Lung (tissue), 12 donors: ENCODE data around the gene PDE9A. TPM values are rescaled to one million over a fixed set of nuclear protein-coding genes. Genes with fewer than 3 reads are reported as not detected.

ENCODE experiments used
- ATAC-seq: fragments of 200-7000 bp; cut with Tn5 transposase; one replicate; pipeline ENCODE4 v1.9.1; 2020; ENCODE audit warnings: moderate number of reproducible peaks; ENCODE audit not compliant: insufficient read depth, low FRiP score
- DNase-seq, 3 donors: peaks; one replicate each; pipeline ENCODE4 v3.0.0-alpha.2; 2013 to 2017
- H3K27ac ChIP-seq, 2 donors: one replicate each; pipeline ENCODE4 v1.5.1; 2013; ENCODE audit warnings: mild to moderate bottlenecking in 2 of 2, moderate library complexity in 2 of 2, control low read depth in 1 of 2, inconsistent platforms in 1 of 2, low read depth in 1 of 2, low read length in 1 of 2
- H3K27me3 ChIP-seq, 3 donors: one replicate each; pipeline ENCODE4 v1.5.1; 2013; ENCODE audit warnings: low read length in 2 of 3; ENCODE audit not compliant: control insufficient read depth in 3 of 3, insufficient read depth in 3 of 3
- H3K36me3 ChIP-seq, 4 donors: one replicate each; pipeline ENCODE4 v1.5.1; 2013; ENCODE audit warnings: low read length in 4 of 4, mild to moderate bottlenecking in 1 of 4, moderate library complexity in 1 of 4; ENCODE audit not compliant: control insufficient read depth in 4 of 4, insufficient read depth in 4 of 4
- H3K4me1 ChIP-seq, 5 donors: one replicate each; pipeline ENCODE4 v1.5.1; 2013; ENCODE audit warnings: low read length in 5 of 5, mild to moderate bottlenecking in 2 of 5, moderate library complexity in 1 of 5; ENCODE audit not compliant: control insufficient read depth in 5 of 5, insufficient read depth in 5 of 5
- H3K4me3 ChIP-seq: one replicate; pipeline ENCODE4 v1.5.1; 2013; ENCODE audit warnings: mild to moderate bottlenecking, control low read depth, moderate library complexity
- H3K9ac ChIP-seq, 2 donors: one replicate each; pipeline ENCODE4 v1.5.1; 2013; ENCODE audit warnings: low read length in 2 of 2, control low read depth in 1 of 2; ENCODE audit not compliant: insufficient read depth in 1 of 2
- H3K9me3 ChIP-seq, 4 donors: one replicate each; pipeline ENCODE4 v1.5.1; 2013; ENCODE audit warnings: low read length in 3 of 4, mild to moderate bottlenecking in 1 of 4, moderate library complexity in 1 of 4; ENCODE audit not compliant: control insufficient read depth in 4 of 4, insufficient read depth in 3 of 4
- WGBS, 2 donors: extraction: QIAGEN DNeasy Blood & Tissue Kit; methylation state at CpG; one replicate each; pipeline ENCODE4 v1.1.7; 2013; 5-methylcytosine and 5-hydroxymethylcytosine counted together
- polyA plus RNA-seq, 2 donors: library from polyadenylated mRNA; stranded (reverse); fragments of 200-250 nt; gene quantifications; one replicate each; pipeline ENCODE4 v1.2.1, GENCODE V29; 2013
- total RNA-seq, 2 donors: library from RNA; depleted of rRNA in 1 of 2; stranded (reverse); fragments of >200 nt in 1 of 2; gene quantifications; one replicate each; pipeline ENCODE4 v1.2.1, GENCODE V29; 2014 to 2021
- TF ChIP-seq, protein P1 (sequence below): IDR thresholded peaks from 2 replicates; pipeline ENCODE4 v1.5.1; 2012; ENCODE audit warnings: mild to moderate bottlenecking; ENCODE audit errors: control extremely low read depth, extremely low read depth
- donor health status: control.
- donor health status: control.
- donor health status: Bipolar disorder and iron deficiency.
- donor health status: healthy.
- donor health status: DM: yes; HTN: yes; CAD: no.

The PDE9A gene
- total and polyA plus RNA-seq, 4 donors = 5.3 to 17.0 (median 6.9) TPM

DNA sequence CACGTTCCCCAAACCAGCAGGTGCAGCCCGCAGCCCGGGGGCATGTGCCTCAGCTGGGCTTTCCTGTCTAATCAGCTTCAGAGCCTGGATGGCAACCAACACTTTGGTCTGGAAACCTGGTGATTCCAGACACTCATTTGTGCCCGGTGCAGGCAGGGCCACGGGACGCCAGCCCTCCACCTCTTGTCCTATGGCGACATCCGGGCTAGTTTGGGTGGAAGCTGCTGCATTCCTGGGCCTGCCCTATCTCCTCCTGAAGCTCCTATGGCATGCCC, 114.1 kb downstream of the PDE9A start:
- Histone ChIP-seq H3K4me3 (no peak overlapping the region), H3K4me1 (no peaks in the 10 kb centered on the region), H3K9me3 (no peaks in the 10 kb centered on the region), H3K27me3 (no peaks in the 10 kb centered on the region), H3K9ac (no peak overlapping the region), H3K27ac (no peak overlapping the region), H3K36me3 (peaks cover 0 to 31% (median 21%) of the 10 kb centered on the region in 4 donors)
- TF ChIP-seq, protein P1, sequence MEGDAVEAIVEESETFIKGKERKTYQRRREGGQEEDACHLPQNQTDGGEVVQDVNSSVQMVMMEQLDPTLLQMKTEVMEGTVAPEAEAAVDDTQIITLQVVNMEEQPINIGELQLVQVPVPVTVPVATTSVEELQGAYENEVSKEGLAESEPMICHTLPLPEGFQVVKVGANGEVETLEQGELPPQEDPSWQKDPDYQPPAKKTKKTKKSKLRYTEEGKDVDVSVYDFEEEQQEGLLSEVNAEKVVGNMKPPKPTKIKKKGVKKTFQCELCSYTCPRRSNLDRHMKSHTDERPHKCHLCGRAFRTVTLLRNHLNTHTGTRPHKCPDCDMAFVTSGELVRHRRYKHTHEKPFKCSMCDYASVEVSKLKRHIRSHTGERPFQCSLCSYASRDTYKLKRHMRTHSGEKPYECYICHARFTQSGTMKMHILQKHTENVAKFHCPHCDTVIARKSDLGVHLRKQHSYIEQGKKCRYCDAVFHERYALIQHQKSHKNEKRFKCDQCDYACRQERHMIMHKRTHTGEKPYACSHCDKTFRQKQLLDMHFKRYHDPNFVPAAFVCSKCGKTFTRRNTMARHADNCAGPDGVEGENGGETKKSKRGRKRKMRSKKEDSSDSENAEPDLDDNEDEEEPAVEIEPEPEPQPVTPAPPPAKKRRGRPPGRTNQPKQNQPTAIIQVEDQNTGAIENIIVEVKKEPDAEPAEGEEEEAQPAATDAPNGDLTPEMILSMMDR = no peak
- ATAC-seq = no peak
- WGBS, 2 donors = 96 to 98% methylated on average over 8 of the region's 8 CpGs
- no peak for DNase-seq

DNA sequence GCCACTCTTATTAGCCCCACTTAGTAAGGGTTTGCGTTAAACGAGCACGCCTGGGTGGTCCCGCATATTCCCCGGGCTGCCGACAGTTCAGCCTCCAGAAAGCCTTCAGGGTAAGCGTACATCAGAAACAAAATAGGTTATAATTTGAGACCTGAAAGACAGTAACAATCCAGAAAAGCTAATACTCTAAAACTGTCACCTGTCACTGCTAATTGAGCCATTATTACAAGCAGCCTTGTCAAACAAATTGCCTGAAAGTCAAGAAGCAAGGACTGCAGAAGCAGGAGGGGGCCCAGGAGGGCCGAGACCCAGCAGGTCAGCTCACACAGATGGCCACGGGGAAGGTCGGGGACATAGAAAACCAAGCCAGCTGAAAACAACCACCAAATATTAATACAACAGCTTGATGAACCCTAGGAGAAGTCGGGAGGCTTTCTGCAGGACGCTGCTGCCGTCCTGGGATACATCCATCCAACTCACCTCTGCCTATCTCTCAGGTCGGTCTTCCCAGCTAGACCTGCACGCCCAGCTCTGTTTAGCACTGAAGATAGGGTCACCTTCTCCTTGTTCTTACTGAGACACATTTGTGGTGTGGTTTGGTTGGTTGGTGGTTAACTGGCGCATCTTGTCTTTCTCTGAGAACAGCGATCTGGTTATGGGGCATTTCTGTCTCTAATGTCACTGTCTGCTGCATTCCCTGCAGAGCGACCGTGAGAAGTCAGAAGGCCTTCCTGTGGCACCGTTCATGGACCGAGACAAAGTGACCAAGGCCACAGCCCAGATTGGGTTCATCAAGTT, 115.1 kb downstream of the PDE9A start:
- no peak for ATAC-seq
- no peak overlapping the region for H3K27ac ChIP-seq
- no peaks in the 10 kb centered on the region for H3K27me3 ChIP-seq
- H3K9me3 ChIP-seq = no peaks in the 10 kb centered on the region
- no peak overlapping the region for H3K9ac ChIP-seq
- no peaks in the 10 kb centered on the region for H3K4me1 ChIP-seq
- H3K4me3 ChIP-seq = no peak overlapping the region
- TF ChIP-seq, protein P1 = no peak
- DNase-seq = no peak
- H3K36me3 ChIP-seq = peaks cover 0 to 26% (median 20%) of the 10 kb centered on the region in 4 donors
- WGBS, 2 donors = 94 to 95% methylated on average over 21 of the region's 21 CpGs

DNA sequence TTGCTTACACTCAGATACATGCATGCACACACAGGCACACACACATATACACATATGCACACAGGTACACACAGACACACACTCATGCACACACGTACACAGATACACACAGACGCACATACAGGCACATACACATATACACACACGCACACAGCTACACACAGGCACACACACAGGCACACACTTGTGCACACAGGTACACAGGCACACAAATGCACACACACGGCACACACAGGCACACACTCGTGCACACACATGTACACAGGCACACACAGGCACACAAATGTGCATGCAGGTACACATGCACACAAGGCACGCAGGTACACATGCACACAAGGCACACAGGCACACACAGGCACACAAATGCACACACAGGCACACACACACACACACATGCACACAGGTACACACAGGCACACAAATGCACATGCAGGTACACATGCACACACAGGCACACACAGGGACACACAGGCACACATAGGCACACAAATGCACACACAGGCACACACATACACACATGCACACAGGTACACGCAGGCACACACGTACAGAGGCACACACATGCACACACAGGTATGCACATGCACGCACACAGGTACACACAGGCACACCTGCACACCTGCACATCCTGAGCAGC, 115.9 kb downstream of the PDE9A start:
- no peaks in the 10 kb centered on the region for H3K27me3 ChIP-seq
- peaks cover 0 to 26% (median 19%) of the 10 kb centered on the region in 4 donors for H3K36me3 ChIP-seq
- H3K9me3 ChIP-seq = no peaks in the 10 kb centered on the region
- no peak overlapping the region for H3K9ac ChIP-seq
- WGBS, 2 donors = 81 to 85% methylated on average over 9 of the region's 9 CpGs
- no peak overlapping the region for H3K27ac ChIP-seq
- DNase-seq (no peak), ATAC-seq (no peak)
- H3K4me3 ChIP-seq = no peak overlapping the region
- no peaks in the 10 kb centered on the region for H3K4me1 ChIP-seq
- TF ChIP-seq, protein P1 = no peak
